Gastrocnemius medialis (tissue), 4 donors: ENCODE measurements around the gene HYPK.

Source experiments
- CTCF ChIP-seq, 5 experiments: fragments of 450-650 bp in 3 of 5; fragments of 200-600 bp in 2 of 5; sonication (generic) in 2 of 5; IDR thresholded peaks in 4 of 5; conservative IDR thresholded peaks in 1 of 5; 1 replicate in 4 of 5; 2 replicates in 1 of 5; pipeline ENCODE4 v1.5.1; 2016 to 2019; ENCODE audit warnings: antibody characterized with exemption in 5 of 5, mild to moderate bottlenecking in 3 of 5, moderate library complexity in 3 of 5
- POLR2A ChIP-seq, 2 donors: fragments of 450-650 bp; IDR thresholded peaks; one replicate each; pipeline ENCODE4 v1.6.1; 2017; ENCODE audit warnings: antibody characterized with exemption in 2 of 2, mild to moderate bottlenecking in 2 of 2, moderate library complexity in 2 of 2

GRCh38 chr15:43775411-43775965 is 24.9 kb upstream of the HYPK start:
- TF ChIP-seq CTCF (IDR thresholded peaks at IDR 0.05 in 4 of 5, conservative IDR thresholded peaks at IDR 0.05 in 1 of 5) (peak in 4 of 5 experiments; percentile 14 to 37 (median 24)), POLR2A (IDR thresholded peaks at IDR 0.05) (no peak)
